Gastroesophageal sphincter (tissue), 3 donors: ENCODE measurements around the gene LMNTD1.

Source experiments
- CTCF ChIP-seq, 4 experiments: fragments of 200-600 bp in 2 of 4; fragments of 450-650 bp in 2 of 4; sonication (generic) in 1 of 4; IDR thresholded peaks; one replicate each; pipeline ENCODE4 v1.5.1; 2017 to 2019; ENCODE audit warnings: antibody characterized with exemption in 4 of 4, mild to moderate bottlenecking in 2 of 4, moderate library complexity in 2 of 4
- EP300 ChIP-seq: sonication (generic); formaldehyde crosslinking; IDR thresholded peaks from one replicate; pipeline ENCODE4 v1.6.1; 2017; ENCODE audit warnings: antibody characterized with exemption, mild to moderate bottlenecking
- POLR2A ChIP-seq, 2 donors: fragments of 450-650 bp; IDR thresholded peaks; one replicate each; pipeline ENCODE4 v1.6.1; 2017; ENCODE audit warnings: antibody characterized with exemption in 2 of 2, mild to moderate bottlenecking in 2 of 2, moderate library complexity in 1 of 2

GRCh38 chr12:25533150-25533549, 19.9 kb downstream of the LMNTD1 start:
- no peak for TF ChIP-seq CTCF (IDR thresholded peaks at IDR 0.05)
- no peak for TF ChIP-seq EP300
- no peak for TF ChIP-seq POLR2A (IDR thresholded peaks at IDR 0.05)
